K562 (cell line): ENCODE measurements around the gene MLH1. TPM values are rescaled to one million over a fixed set of nuclear protein-coding genes. Genes with fewer than 3 reads are reported as not detected.
A peak's percentile ranks its signal among the peaks of the same experiment; 100 is the strongest.

Source experiments
- CREM ChIP-seq: IDR thresholded peaks from 2 replicates; pipeline ENCODE4 v1.6.1; 2014; ENCODE audit warnings: antibody characterized with exemption, low read depth
- ELF2 ChIP-seq: fragments of 250-450 bp; sonication (Bioruptor Pico); IDR thresholded peaks from 2 replicates; pipeline ENCODE4 v1.5.0; 2021; ENCODE audit warnings: mild to moderate bottlenecking
- KLF6 ChIP-seq: fragments of 250-450 bp; sonication (Bioruptor Pico); IDR thresholded peaks from 2 replicates; pipeline ENCODE4 v1.4.0; 2020; ENCODE audit warnings: mild to moderate bottlenecking, moderate library complexity, borderline replicate concordance
- MYC ChIP-seq, 2 experiments: fragments of 250-450 bp in 1 of 2; sonication (Bioruptor Pico) in 1 of 2; IDR thresholded peaks; 2 replicates each; pipeline versions ENCODE4 v1.5.1 to v1.6.1; 2012 to 2021; ENCODE audit warnings: low read depth in 2 of 2, borderline replicate concordance in 1 of 2, improper control_type of control experiment in 1 of 2, low read length in 1 of 2, mild to moderate bottlenecking in 1 of 2, moderate library complexity in 1 of 2
- RCOR1 ChIP-seq, 2 experiments: IDR thresholded peaks; 2 replicates each; pipeline ENCODE4 v1.6.1; 2012; ENCODE audit warnings: low read depth in 2 of 2, low read length in 2 of 2, borderline replicate concordance in 1 of 2, improper control_type of control experiment in 1 of 2
- RREB1 ChIP-seq: fragments of 250-450 bp; sonication (Bioruptor Pico); IDR thresholded peaks from 2 replicates; pipeline ENCODE4 v1.4.0; 2020
- SREBF2 ChIP-seq: sonication (generic); formaldehyde crosslinking; IDR thresholded peaks from 2 replicates; pipeline ENCODE4 v1.4.0; 2020; ENCODE audit warnings: mild to moderate bottlenecking, missing genetic modification reagents
- SRSF9 ChIP-seq: fragments of 200-400 bp; formaldehyde crosslinking; IDR thresholded peaks from 2 replicates; pipeline ENCODE4 v1.6.1; 2017; ENCODE audit warnings: low read depth, low read length, borderline replicate concordance
- TCF15 ChIP-seq: fragments of 250-450 bp; sonication (Bioruptor Pico); IDR thresholded peaks from 2 replicates; pipeline ENCODE4 v1.8.0; 2022; ENCODE audit warnings: moderate library complexity, mild to moderate bottlenecking, inconsistent platforms
- TEAD4 ChIP-seq, 2 experiments: sonication (generic) in 1 of 2; formaldehyde crosslinking in 1 of 2; IDR thresholded peaks; 2 replicates each; pipeline versions ENCODE4 v1.6.1 to v1.8.0; 2012 to 2022; ENCODE audit warnings: borderline replicate concordance in 1 of 2, inconsistent platforms in 1 of 2, low read length in 1 of 2, mild to moderate bottlenecking in 1 of 2, missing genetic modification reagents in 1 of 2
- VEZF1 ChIP-seq: fragments of 200-800 bp; sonication (Bioruptor generic); IDR thresholded peaks from 2 replicates; pipeline ENCODE4 v1.6.1; 2017; ENCODE audit warnings: missing genetic modification characterization, missing compliant biosample characterization
- ZFX ChIP-seq: sonication (generic); formaldehyde crosslinking; IDR thresholded peaks from 2 replicates; pipeline ENCODE4 v1.8.0; 2022; ENCODE audit warnings: mild to moderate bottlenecking, missing genetic modification reagents, moderate library complexity
- ZMIZ1 ChIP-seq, 2 experiments: fragments of 150-350 bp in 1 of 2; IDR thresholded peaks; 2 replicates each; pipeline ENCODE4 v1.6.1; 2012 to 2016; ENCODE audit warnings: low read depth in 2 of 2, low read length in 2 of 2, mild to moderate bottlenecking in 1 of 2, moderate library complexity in 1 of 2
- ZSCAN32 ChIP-seq: fragments of 450-650 bp; formaldehyde crosslinking; IDR thresholded peaks from 2 replicates; pipeline ENCODE4 v1.4.0; 2020; ENCODE audit warnings: mild to moderate bottlenecking, moderate library complexity
- polyA plus RNA-seq, 8 experiments: library from polyadenylated mRNA; depleted of rRNA in 4 of 8; stranded (reverse) in 5 of 8; unstranded in 3 of 8; fragments of >200 nt; fragmentation: Nextera tagmentation in 2 of 8; fragmentation: Illumina TruSeq in 1 of 8; extraction: Ambion mirVana in 2 of 8; extraction: Trizol in 1 of 8; gene quantifications; 2 replicates each; pipeline versions ENCODE4 v1.2.1 to v1.2.3, GENCODE V29; 2011 to 2014; ENCODE audit warnings: inconsistent platforms in 1 of 8, missing spikeins in 1 of 8
- total RNA-seq, 7 experiments: library from RNA; depleted of rRNA in 6 of 7; stranded (reverse); fragments of >200 nt in 6 of 7; fragmentation: Illumina TruSeq in 2 of 7; extraction: Trizol in 2 of 7; gene quantifications; 2 replicates each; pipeline versions ENCODE4 v1.2.1 to v1.2.3, GENCODE V29; 2011 to 2021; ENCODE audit warnings: low replicate concordance in 1 of 7

MLH1 gene
- total and polyA plus RNA-seq, 9 of the 15 experiments (the other 6 are each of a cell fraction or from before 2014, with no cell fraction given): 76.4 to 155 (median 117) TPM

GRCh38 chr3:36992806-36993325, 452 bp upstream of the MLH1 start, which contains the start of gene EPM2AIP1 (continued):
- TF ChIP-seq ZMIZ1 (IDR thresholded peaks at IDR 0.05; ENCODE audit: low read depth in 2 of 2, low read length in 2 of 2): peak in 1 of 2 experiments; percentile 61; a peak in 2 of 4 replicates
- TF ChIP-seq MYC (IDR thresholded peaks at IDR 0.05; ENCODE audit: low read depth, low read length): peak; percentile 65; the same call in 1 of the 2 replicates
- peak; percentile 83; the same call in 1 of the 2 replicates for TF ChIP-seq MYC (CRISPR knock-in tag; IDR thresholded peaks at IDR 0.05; ENCODE audit: borderline replicate concordance, low read depth)
- TF ChIP-seq TEAD4 (IDR thresholded peaks at IDR 0.05; ENCODE audit: low read length): peak; percentile 66
- TF ChIP-seq TEAD4 (CRISPR knock-in tag; IDR thresholded peaks at IDR 0.05; ENCODE audit: borderline replicate concordance): peak; percentile 80; the same call in 1 of the 2 replicates
- peak; percentile 88 for TF ChIP-seq TCF15 (CRISPR knock-in tag)
- TF ChIP-seq CREM: peak; percentile 79
- TF ChIP-seq RREB1 (CRISPR knock-in tag): peak; percentile 93; the same call in 1 of the 2 replicates
- 0 out of 2 replicates have a peak, but pooled peaks have one; percentile 25 for TF ChIP-seq ZSCAN32 (CRISPR knock-in tag)
- TF ChIP-seq RCOR1 (IDR thresholded peaks at IDR 0.05; ENCODE audit: borderline replicate concordance in 1 of 2, low read depth in 2 of 2, low read length in 2 of 2): peak in 1 of 2 experiments; percentile 62; a peak in 1 of 4 replicates
- TF ChIP-seq ZFX (CRISPR knock-in tag): peak; percentile 99
- TF ChIP-seq SRSF9: no peak
- 0 out of 2 replicates have a peak, but pooled peaks have one; percentile 62 for TF ChIP-seq ELF2 (CRISPR knock-in tag)
- TF ChIP-seq VEZF1: no peak
- peak; percentile 52; the same call in 1 of the 2 replicates for TF ChIP-seq KLF6 (CRISPR knock-in tag)
- 0 out of 2 replicates have a peak, but pooled peaks have one; percentile 59 for TF ChIP-seq SREBF2 (CRISPR knock-in tag)
